ENCODE data around the gene FBXO21. TPM values are rescaled to one million over a fixed set of nuclear protein-coding genes. Genes with fewer than 3 reads are reported as not detected.

FBXO21 gene
- total and polyA plus RNA-seq, 2 experiments from 2014 or later: 32.3 to 43.9 TPM

DNA sequence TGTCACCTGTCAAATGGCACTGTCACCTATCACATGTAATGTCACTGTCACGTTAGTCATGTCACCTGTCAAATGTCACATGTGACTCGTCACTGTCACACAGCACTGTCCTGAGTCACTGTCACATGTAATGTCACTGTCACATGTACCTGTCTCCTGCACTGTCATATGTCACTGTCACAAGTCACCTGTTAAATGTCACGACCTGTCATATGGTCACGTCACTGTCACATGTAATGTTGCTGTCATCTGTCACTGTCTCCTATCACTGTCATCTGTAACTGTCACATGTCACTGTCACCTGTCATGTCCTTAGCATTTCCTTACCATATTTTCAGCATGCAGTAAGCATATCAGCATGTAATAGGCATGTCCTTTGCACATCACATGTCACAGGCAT is 63.9 kb downstream of the FBXO21 start:
- in situ Hi-C loops (cut with MboI): no loop called here
- H3K9ac ChIP-seq: no peak overlapping the region
- H3K79me2 ChIP-seq (ENCODE audit: insufficient read depth): no peaks in the 10 kb centered on the region

DNA sequence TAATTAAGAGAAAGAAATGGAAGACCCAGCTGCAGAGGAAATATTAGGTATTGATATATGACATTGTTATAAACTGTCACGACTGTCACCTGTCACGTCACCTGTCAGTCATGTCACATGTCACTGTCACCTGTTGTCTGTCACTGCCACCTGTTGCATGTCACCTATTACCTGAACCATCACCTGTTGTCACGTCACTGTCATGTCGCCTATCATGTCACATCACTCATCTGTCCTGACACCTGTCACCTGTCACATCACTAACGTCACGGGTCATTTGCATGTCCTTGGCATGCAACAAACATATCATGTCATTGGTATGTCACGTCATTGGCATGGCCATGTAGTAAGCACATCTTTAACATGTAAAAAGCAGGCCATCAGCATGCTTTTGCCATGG is 64.5 kb downstream of the FBXO21 start:
- Histone ChIP-seq H3K4me2 (ENCODE audit: unreplicated experiment) (no peak overlapping the region), H4K20me1 (ENCODE audit: insufficient read depth) (no peaks in the 10 kb centered on the region), H3K4me3 (no peak overlapping the region), H3K79me2 (ENCODE audit: insufficient read depth) (no peaks in the 10 kb centered on the region), H3F3A (ENCODE audit: insufficient read depth) (peaks cover 38% of the 10 kb centered on the region), H3K9me3 (ENCODE audit: low read depth) (no peaks in the 10 kb centered on the region), H2AFZ (no peak overlapping the region), H3K27ac (no peak overlapping the region), H3K9ac (no peak overlapping the region), H3K36me3 (ENCODE audit: low read depth) (no peaks in the 10 kb centered on the region), H3K27me3 (replicated peaks; ENCODE audit: insufficient read depth) (no peaks in the 10 kb centered on the region), H3K4me1 (ENCODE audit: insufficient read depth) (no peaks in the 10 kb centered on the region), H3K9me2 (ENCODE audit: insufficient read depth) (no peaks in the 10 kb centered on the region)
- in situ Hi-C loops (cut with MboI): no loop called here
- DNase-seq: no peak
- WGBS, 2 experiments (ENCODE audit: low coverage in 1 of 2, low lambda C conversion rate in 2 of 2, missing lambda C conversion rate in 2 of 2): 73% methylated on average over 7 of the region's 7 CpGs
- no peak for TF ChIP-seq EZH2phosphoT487 (IDR thresholded peaks at IDR 0.05; ENCODE audit: insufficient read depth, low read depth)
- TF ChIP-seq EZH2 (IDR thresholded peaks at IDR 0.05; ENCODE audit: insufficient read depth, poor library complexity, severe bottlenecking): no peak

More for the DNA sequence above, 63.9 kb downstream of the FBXO21 start:
- no peaks in the 10 kb centered on the region for H3K36me3 ChIP-seq (ENCODE audit: low read depth)
- H3K4me2 ChIP-seq (ENCODE audit: unreplicated experiment): no peak overlapping the region
- H3K9me3 ChIP-seq (ENCODE audit: low read depth): no peaks in the 10 kb centered on the region
- no peaks in the 10 kb centered on the region for H3K27me3 ChIP-seq (replicated peaks; ENCODE audit: insufficient read depth)
- no peaks in the 10 kb centered on the region for H3K4me1 ChIP-seq (ENCODE audit: insufficient read depth)
- no peaks in the 10 kb centered on the region for H3K9me2 ChIP-seq (ENCODE audit: insufficient read depth)
- no peaks in the 10 kb centered on the region for H4K20me1 ChIP-seq (ENCODE audit: insufficient read depth)
- no peak for DNase-seq
- H2AFZ ChIP-seq: no peak overlapping the region
- no peak overlapping the region for H3K27ac ChIP-seq
- peaks cover 38% of the 10 kb centered on the region for H3F3A ChIP-seq (ENCODE audit: insufficient read depth)
- WGBS, 2 experiments (ENCODE audit: low coverage in 1 of 2, low lambda C conversion rate in 2 of 2, missing lambda C conversion rate in 2 of 2): 71 to 75% methylated on average over 4 of the region's 4 CpGs
- TF ChIP-seq EZH2phosphoT487 (IDR thresholded peaks at IDR 0.05; ENCODE audit: insufficient read depth, low read depth) (peak; percentile 61; the same call in 1 of the 2 replicates), EZH2 (IDR thresholded peaks at IDR 0.05; ENCODE audit: insufficient read depth, poor library complexity, severe bottlenecking) (no peak)
- H3K4me3 ChIP-seq: no peak overlapping the region

DNA sequence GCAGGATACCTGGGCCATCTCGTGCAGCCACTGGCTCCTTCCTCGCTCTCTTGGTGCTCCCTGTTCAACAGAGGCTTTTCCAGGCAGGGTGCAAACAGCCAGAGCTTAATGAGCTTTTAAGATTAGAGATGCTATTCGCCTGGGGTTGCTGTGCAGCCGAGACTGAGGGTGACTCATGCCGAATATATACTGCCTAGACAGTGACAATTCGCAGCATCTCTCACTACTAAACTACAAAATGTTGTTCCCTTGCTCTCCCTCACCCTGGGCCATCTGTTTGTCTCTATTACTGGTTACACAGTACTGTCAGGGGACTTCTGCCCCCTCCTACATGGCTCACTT is 65.0 kb downstream of the FBXO21 start:
- no peak overlapping the region for H3K9ac ChIP-seq
- H3K27me3 ChIP-seq (replicated peaks; ENCODE audit: insufficient read depth): no peaks in the 10 kb centered on the region
- TF ChIP-seq EZH2 (IDR thresholded peaks at IDR 0.05; ENCODE audit: insufficient read depth, poor library complexity, severe bottlenecking) (no peak), EZH2phosphoT487 (IDR thresholded peaks at IDR 0.05; ENCODE audit: insufficient read depth, low read depth) (no peak)
- H2AFZ ChIP-seq: no peak overlapping the region
- H3F3A ChIP-seq (ENCODE audit: insufficient read depth): peaks cover 38% of the 10 kb centered on the region
- in situ Hi-C loops (cut with MboI): no loop called here
- H3K27ac ChIP-seq: no peak overlapping the region
- no peaks in the 10 kb centered on the region for H3K36me3 ChIP-seq (ENCODE audit: low read depth)
- H3K4me2 ChIP-seq (ENCODE audit: unreplicated experiment): no peak overlapping the region
- no peaks in the 10 kb centered on the region for H3K79me2 ChIP-seq (ENCODE audit: insufficient read depth)
- no peaks in the 10 kb centered on the region for H3K9me2 ChIP-seq (ENCODE audit: insufficient read depth)
- H3K9me3 ChIP-seq (ENCODE audit: low read depth): no peaks in the 10 kb centered on the region
- DNase-seq: peak; percentile 45
- H3K4me3 ChIP-seq: no peak overlapping the region
- 32% methylated on average over 6 of the region's 6 CpGs for WGBS, 2 experiments (ENCODE audit: low coverage in 1 of 2, low lambda C conversion rate in 2 of 2, missing lambda C conversion rate in 2 of 2)
- H4K20me1 ChIP-seq (ENCODE audit: insufficient read depth): no peaks in the 10 kb centered on the region
- H3K4me1 ChIP-seq (ENCODE audit: insufficient read depth): no peaks in the 10 kb centered on the region

DNA sequence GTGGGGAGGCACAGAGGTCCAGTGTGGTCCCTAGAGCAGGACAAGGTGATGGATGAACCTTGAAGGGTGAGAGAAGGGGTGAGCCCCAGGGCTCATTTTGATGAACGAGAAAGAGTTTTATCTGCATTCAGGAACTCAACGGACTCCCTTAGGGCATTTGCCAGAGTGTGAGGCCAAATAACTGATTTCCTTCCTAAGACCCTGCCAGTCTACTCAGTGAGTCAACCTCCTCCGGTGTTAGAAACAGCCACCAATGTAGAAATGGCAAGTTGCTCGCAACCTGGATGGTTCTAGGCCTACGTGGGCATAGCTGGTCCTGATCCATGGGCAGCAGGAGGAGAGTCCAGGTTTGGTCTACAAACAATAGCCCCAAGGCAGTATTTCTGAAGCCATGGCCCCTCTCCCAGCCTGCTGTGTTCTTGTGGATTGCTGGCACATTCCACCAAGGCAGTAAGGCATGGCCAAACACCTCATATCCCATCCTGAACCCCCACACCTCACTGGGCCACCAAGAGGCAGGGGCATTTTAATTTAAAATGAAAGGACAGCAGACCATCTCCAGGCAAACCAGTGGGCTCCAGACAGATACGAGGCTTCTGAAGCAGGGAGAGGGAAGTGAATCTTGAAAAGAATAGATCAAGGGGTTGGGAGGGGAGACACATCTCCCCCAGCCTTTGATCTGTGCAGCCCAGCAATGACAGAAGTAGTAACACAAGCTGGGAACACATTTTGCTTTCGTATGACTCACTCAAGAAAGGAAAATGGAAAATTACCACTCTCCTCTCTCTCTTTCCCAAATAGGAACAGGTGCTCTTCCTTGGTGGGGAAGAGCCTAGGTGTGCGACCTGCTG is 65.6 kb downstream of the FBXO21 start:
- no peak for TF ChIP-seq EZH2 (IDR thresholded peaks at IDR 0.05; ENCODE audit: insufficient read depth, poor library complexity, severe bottlenecking)
- TF ChIP-seq EZH2phosphoT487 (IDR thresholded peaks at IDR 0.05; ENCODE audit: insufficient read depth, low read depth): no peak
- no peak overlapping the region for H2AFZ ChIP-seq
- peaks cover 38% of the 10 kb centered on the region for H3F3A ChIP-seq (ENCODE audit: insufficient read depth)
- H3K4me1 ChIP-seq (ENCODE audit: insufficient read depth): no peaks in the 10 kb centered on the region
- H4K20me1 ChIP-seq (ENCODE audit: insufficient read depth): no peaks in the 10 kb centered on the region
- H3K9ac ChIP-seq: no peak overlapping the region
- 66 to 67% methylated on average over 8 of the region's 8 CpGs for WGBS, 2 experiments (ENCODE audit: low coverage in 1 of 2, low lambda C conversion rate in 2 of 2, missing lambda C conversion rate in 2 of 2)
- H3K9me2 ChIP-seq (ENCODE audit: insufficient read depth): no peaks in the 10 kb centered on the region
- no peak overlapping the region for H3K27ac ChIP-seq
- H3K79me2 ChIP-seq (ENCODE audit: insufficient read depth): no peaks in the 10 kb centered on the region
- H3K4me3 ChIP-seq: no peak overlapping the region
- H3K27me3 ChIP-seq (replicated peaks; ENCODE audit: insufficient read depth): no peaks in the 10 kb centered on the region
- in situ Hi-C loops (cut with MboI): loop anchor here (25.0 kb wide), 1 partner anchor 412 kb away; no protein-coding TSS in a partner anchor
- H3K36me3 ChIP-seq (ENCODE audit: low read depth): no peaks in the 10 kb centered on the region
- no peak overlapping the region for H3K4me2 ChIP-seq (ENCODE audit: unreplicated experiment)
- no peaks in the 10 kb centered on the region for H3K9me3 ChIP-seq (ENCODE audit: low read depth)
- peak; percentile 12 for DNase-seq
